ENCODE data around the gene GBGT1.

Gene GBGT1

GRCh38 chr9:133148199-133149129 lies 15.2 kb downstream of the GBGT1 start:
- peak overlapping the region; percentile 97 for H3K27ac Mint-ChIP-seq
- peaks cover 2% of the 10 kb centered on the region for H3K27me3 Mint-ChIP-seq (ENCODE audit: low read depth, poor library complexity)
- H3K36me3 Mint-ChIP-seq (ENCODE audit: low read depth) = no peaks in the 10 kb centered on the region
- peak; percentile 40 for DNase-seq
- H3K4me1 Mint-ChIP-seq = peaks cover 62% of the 10 kb centered on the region
- TF ChIP-seq, protein P1, sequence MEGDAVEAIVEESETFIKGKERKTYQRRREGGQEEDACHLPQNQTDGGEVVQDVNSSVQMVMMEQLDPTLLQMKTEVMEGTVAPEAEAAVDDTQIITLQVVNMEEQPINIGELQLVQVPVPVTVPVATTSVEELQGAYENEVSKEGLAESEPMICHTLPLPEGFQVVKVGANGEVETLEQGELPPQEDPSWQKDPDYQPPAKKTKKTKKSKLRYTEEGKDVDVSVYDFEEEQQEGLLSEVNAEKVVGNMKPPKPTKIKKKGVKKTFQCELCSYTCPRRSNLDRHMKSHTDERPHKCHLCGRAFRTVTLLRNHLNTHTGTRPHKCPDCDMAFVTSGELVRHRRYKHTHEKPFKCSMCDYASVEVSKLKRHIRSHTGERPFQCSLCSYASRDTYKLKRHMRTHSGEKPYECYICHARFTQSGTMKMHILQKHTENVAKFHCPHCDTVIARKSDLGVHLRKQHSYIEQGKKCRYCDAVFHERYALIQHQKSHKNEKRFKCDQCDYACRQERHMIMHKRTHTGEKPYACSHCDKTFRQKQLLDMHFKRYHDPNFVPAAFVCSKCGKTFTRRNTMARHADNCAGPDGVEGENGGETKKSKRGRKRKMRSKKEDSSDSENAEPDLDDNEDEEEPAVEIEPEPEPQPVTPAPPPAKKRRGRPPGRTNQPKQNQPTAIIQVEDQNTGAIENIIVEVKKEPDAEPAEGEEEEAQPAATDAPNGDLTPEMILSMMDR (IDR thresholded peaks at IDR 0.05) = no peak
- H3K9me3 Mint-ChIP-seq = no peaks in the 10 kb centered on the region
- H3K4me3 Mint-ChIP-seq = peak overlapping the region; percentile 95

- H3K9me3 Mint-ChIP-seq = no peaks in the 10 kb centered on the region
- H3K36me3 Mint-ChIP-seq (ENCODE audit: low read depth) = no peaks in the 10 kb centered on the region
- DNase-seq = peak; percentile 91
- TF ChIP-seq, protein P1 (IDR thresholded peaks at IDR 0.05) = peak; percentile 97
- H3K4me1 Mint-ChIP-seq = peaks cover 63% of the 10 kb centered on the region
- H3K4me3 Mint-ChIP-seq = peak overlapping the region; percentile 95
- peak overlapping the region; percentile 97 for H3K27ac Mint-ChIP-seq
- H3K27me3 Mint-ChIP-seq (ENCODE audit: low read depth, poor library complexity) = peaks cover 2% of the 10 kb centered on the region
These were observed 16.1 kb downstream of the GBGT1 start for GRCh38 chr9:133147412-133148198.

- H3K4me3 Mint-ChIP-seq = peak overlapping the region; percentile 95
- no peak overlapping the region for H3K27ac Mint-ChIP-seq
- H3K4me1 Mint-ChIP-seq = peaks cover 64% of the 10 kb centered on the region
- no peaks in the 10 kb centered on the region for H3K36me3 Mint-ChIP-seq (ENCODE audit: low read depth)
- H3K27me3 Mint-ChIP-seq (ENCODE audit: low read depth, poor library complexity) = peaks cover 2% of the 10 kb centered on the region
- no peaks in the 10 kb centered on the region for H3K9me3 Mint-ChIP-seq
- TF ChIP-seq, protein P1 (IDR thresholded peaks at IDR 0.05) = no peak
- DNase-seq = no peak
These were observed 16.8 kb downstream of the GBGT1 start for GRCh38 chr9:133146746-133147411.

DNA sequence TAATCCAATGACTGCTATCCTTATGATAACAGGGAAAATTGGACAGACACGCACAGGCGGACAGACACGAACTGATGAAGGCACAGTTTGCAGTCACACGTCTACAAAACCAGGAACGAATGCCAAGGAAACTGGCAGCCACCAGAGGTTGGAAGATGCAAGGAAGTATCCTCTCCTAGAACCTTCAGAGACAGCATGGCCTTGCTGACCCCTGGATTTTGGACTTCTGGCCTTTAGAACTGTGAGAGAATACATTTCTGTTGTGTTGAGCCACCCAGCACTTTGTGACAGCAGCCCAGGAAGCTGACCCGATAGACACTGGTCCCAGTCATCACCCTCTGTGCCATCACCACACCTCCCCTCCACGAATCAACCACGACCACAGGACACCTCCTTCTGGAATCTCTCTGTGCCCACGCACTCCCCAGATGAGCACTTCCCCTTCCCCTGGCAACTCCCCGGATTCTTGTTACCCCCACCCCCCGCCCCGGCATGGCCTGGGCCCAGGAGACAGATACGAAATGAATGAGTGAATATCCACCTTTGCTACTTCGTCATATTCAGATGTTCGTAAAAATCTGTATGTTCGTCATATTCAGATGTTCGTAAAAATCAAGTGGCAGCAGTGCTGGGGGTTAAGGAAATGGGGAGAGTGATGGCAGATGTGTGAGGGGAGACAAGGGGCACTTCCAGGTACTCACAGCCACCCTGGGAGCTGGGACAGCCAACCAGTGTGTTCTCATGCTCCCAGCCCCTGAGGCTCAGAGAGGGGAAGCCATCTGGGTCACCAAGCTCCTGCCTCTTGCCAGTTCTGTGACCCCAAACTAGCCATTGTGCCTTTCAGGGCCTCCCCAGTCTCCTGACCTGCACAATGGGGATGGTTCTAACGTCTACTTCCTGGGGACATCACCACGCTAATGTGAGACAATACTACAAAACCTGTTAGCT lies 18.5 kb downstream of the GBGT1 start:
- no peak overlapping the region for H3K27ac Mint-ChIP-seq
- peak overlapping the region; percentile 79 for H3K4me3 Mint-ChIP-seq
- TF ChIP-seq, protein P1 (IDR thresholded peaks at IDR 0.05) = no peak
- no peaks in the 10 kb centered on the region for H3K36me3 Mint-ChIP-seq (ENCODE audit: low read depth)
- peaks cover 2% of the 10 kb centered on the region for H3K27me3 Mint-ChIP-seq (ENCODE audit: low read depth, poor library complexity)
- H3K9me3 Mint-ChIP-seq = no peaks in the 10 kb centered on the region
- H3K4me1 Mint-ChIP-seq = peaks cover 71% of the 10 kb centered on the region
- DNase-seq = no peak
